Immature natural killer cell (primary cell): ENCODE data around the gene ARHGAP45. TPM values are rescaled to one million over a fixed set of nuclear protein-coding genes. Genes with fewer than 3 reads are reported as not detected.
"Not testable (repeated sequence)": the region's sequence is repeated elsewhere in the genome, so short reads cannot be mapped to it uniquely, and the experiment has no call there.

Source experiments
- DNase-seq, 3 donors: peaks; one replicate each; pipeline ENCODE4 v3.0.0; 2022; ENCODE audit warnings: mixed read lengths in 1 of 3
- H3K27ac Mint-ChIP-seq, 6 donors: one replicate each; pipeline ENCODE4 v1.8.0; 2020; ENCODE audit warnings: mixed read lengths in 6 of 6, mild to moderate bottlenecking in 5 of 6, inconsistent platforms in 4 of 6, moderate library complexity in 3 of 6
- H3K27me3 Mint-ChIP-seq, 3 donors: one replicate each; pipeline ENCODE4 v1.8.0; 2020 to 2021; ENCODE audit warnings: low read depth in 3 of 3, mild to moderate bottlenecking in 3 of 3, mixed read lengths in 3 of 3, moderate library complexity in 3 of 3, inconsistent platforms in 1 of 3
- H3K36me3 Mint-ChIP-seq, 3 donors: one replicate each; pipeline ENCODE4 v1.8.0; 2020; ENCODE audit warnings: mixed read lengths in 3 of 3, inconsistent platforms in 2 of 3, mild to moderate bottlenecking in 2 of 3
- H3K4me1 Mint-ChIP-seq, 2 donors: one replicate each; pipeline ENCODE4 v1.8.0; 2020; ENCODE audit warnings: inconsistent platforms in 2 of 2, mild to moderate bottlenecking in 2 of 2, mixed read lengths in 2 of 2, moderate library complexity in 1 of 2
- H3K4me3 Mint-ChIP-seq, 5 donors: one replicate each; pipeline ENCODE4 v1.8.0; 2020; ENCODE audit warnings: mild to moderate bottlenecking in 5 of 5, mixed read lengths in 5 of 5, inconsistent platforms in 3 of 5, moderate library complexity in 3 of 5
- H3K9me3 Mint-ChIP-seq, 6 donors: one replicate each; pipeline ENCODE4 v1.8.0; 2020; ENCODE audit warnings: mild to moderate bottlenecking in 6 of 6, mixed read lengths in 6 of 6, inconsistent platforms in 4 of 6, moderate library complexity in 3 of 6
- polyA plus RNA-seq, 3 donors: library from polyadenylated mRNA; unstranded; fragments of 300-500 nt; fragmentation: Illumina TruSeq; gene quantifications; one replicate each; pipeline ENCODE4 v1.2.3, GENCODE V29; 2021

ARHGAP45 gene
- polyA plus RNA-seq, 3 donors from 2014 or later: 164 to 417 (median 169) TPM

GRCh38 chr19:1123885-1124677 lies 57.1 kb downstream of the ARHGAP45 start:
- Mint-ChIP-seq H3K4me1 (peaks cover 0 to 1% of the 10 kb centered on the region in 2 donors), H3K27me3 (peaks cover 0 to 3% (median 0%) of the 10 kb centered on the region in 3 donors), H3K4me3 (no peak overlapping the region), H3K36me3 (peaks cover 0 to 5% (median 4%) of the 10 kb centered on the region in 3 donors), H3K9me3 (no peaks in the 10 kb centered on the region), H3K27ac (no peak overlapping the region)
- DNase-seq: no peak

GRCh38 chr19:1125601-1126467 lies 58.9 kb downstream of the ARHGAP45 start:
- H3K27ac Mint-ChIP-seq: no peak overlapping the region
- peaks cover 11 to 15% of the 10 kb centered on the region in 2 donors for H3K4me1 Mint-ChIP-seq
- H3K36me3 Mint-ChIP-seq: peaks cover 0 to 5% (median 4%) of the 10 kb centered on the region in 3 donors
- no peak overlapping the region for H3K4me3 Mint-ChIP-seq
- peaks cover 0 to 10% (median 0%) of the 10 kb centered on the region in 3 donors for H3K27me3 Mint-ChIP-seq
- H3K9me3 Mint-ChIP-seq: no peaks in the 10 kb centered on the region
- DNase-seq: no peak

GRCh38 chr19:1126984-1127760 lies 60.2 kb downstream of the ARHGAP45 start:
- Mint-ChIP-seq H3K9me3 (no peaks in the 10 kb centered on the region), H3K27me3 (peaks cover 0 to 11% (median under 1%) of the 10 kb centered on the region in 3 donors), H3K4me3 (no peak overlapping the region), H3K4me1 (peaks cover 12 to 23% of the 10 kb centered on the region in 2 donors), H3K27ac (no peak overlapping the region), H3K36me3 (peaks cover 0 to 4% (median 0%) of the 10 kb centered on the region in 3 donors)
- no peak for DNase-seq

DNA sequence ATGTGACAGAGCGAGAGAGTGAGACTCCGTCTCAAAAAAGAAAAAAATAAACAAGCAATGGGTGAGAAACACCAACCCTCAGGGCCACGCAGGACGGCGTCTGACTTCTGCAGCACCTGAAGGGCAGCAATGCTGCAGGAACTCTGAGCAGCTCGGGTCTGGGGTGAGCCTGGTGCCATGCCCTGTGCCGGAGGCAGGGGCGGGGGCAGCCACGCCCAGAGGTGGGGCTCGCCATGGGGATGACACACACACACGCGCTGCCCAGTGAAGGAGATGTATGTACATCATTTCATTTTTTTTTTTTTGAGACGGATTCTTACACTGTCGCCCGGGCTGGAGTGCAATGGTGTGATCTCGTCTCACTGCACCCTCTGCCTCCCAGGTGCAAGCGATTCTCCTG lies 61.1 kb downstream of the ARHGAP45 start:
- H3K27me3 Mint-ChIP-seq: peaks cover 6 to 19% (median 8%) of the 10 kb centered on the region in 3 donors
- H3K4me1 Mint-ChIP-seq: peaks cover 12 to 27% of the 10 kb centered on the region in 2 donors
- H3K9me3 Mint-ChIP-seq: no peaks in the 10 kb centered on the region
- H3K36me3 Mint-ChIP-seq: peaks cover 0 to 4% (median 0%) of the 10 kb centered on the region in 3 donors
- H3K4me3 Mint-ChIP-seq: no peak overlapping the region
- no peak overlapping the region for H3K27ac Mint-ChIP-seq
- DNase-seq: no peak

DNA sequence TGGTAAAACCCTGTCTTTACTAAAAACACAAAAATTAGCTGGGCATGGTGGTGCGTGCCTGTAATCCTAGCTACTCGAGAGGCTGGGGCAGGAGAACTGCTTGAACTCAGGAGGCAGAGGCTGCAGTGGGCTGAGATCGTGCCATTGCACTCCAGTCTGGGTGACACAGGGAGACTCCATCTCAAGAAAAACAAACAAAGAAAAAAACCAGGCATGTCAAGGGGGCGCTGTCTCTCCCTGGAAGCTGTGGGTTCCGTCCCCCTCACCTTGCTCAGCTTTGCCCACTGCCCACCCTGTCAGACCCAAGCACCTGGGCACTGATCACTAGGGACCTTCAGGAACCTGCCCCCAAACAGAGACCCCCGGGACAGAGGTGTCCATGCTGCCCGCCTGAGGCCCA lies 62.1 kb downstream of the ARHGAP45 start:
- not testable (repeated sequence) for H3K4me3 Mint-ChIP-seq, H3K9me3 Mint-ChIP-seq, H3K36me3 Mint-ChIP-seq, DNase-seq
- peaks cover 12 to 23% (median 13%) of the 10 kb centered on the region in 3 donors for H3K27me3 Mint-ChIP-seq
- H3K27ac Mint-ChIP-seq: peak overlapping the region in 1 of 6 donors; percentile 10
- peaks cover 20 to 34% of the 10 kb centered on the region in 2 donors for H3K4me1 Mint-ChIP-seq

DNA sequence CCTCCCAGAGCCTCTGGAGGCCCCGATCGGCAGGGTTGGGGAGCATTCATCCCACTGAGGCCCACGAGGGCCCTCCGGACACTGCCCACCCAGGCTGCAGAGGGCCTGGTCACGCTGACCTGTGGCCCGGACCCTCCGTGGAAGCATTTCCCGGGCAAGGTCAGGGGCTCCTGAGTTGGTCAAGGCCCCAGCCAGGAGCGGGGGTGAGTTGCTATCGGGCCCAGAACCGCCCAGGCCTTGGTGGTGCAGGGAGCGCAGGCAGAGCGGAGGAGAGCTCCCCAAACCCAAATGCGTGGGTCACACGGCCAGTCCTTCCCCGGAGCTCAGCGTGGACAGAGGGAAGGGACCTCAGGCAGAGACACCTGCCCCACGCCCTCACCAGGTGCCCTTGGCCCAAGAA lies 62.6 kb downstream of the ARHGAP45 start:
- H3K4me3 Mint-ChIP-seq: peak overlapping the region in 2 of 5 donors; percentile 18 to 82
- peaks cover 12 to 21% (median 13%) of the 10 kb centered on the region in 3 donors for H3K27me3 Mint-ChIP-seq
- DNase-seq: no peak
- peaks cover 0 to 4% (median 0%) of the 10 kb centered on the region in 3 donors for H3K36me3 Mint-ChIP-seq
- peak overlapping the region in 3 of 6 donors; percentile 49 to 90 (median 79) for H3K27ac Mint-ChIP-seq
- peaks cover 24 to 38% of the 10 kb centered on the region in 2 donors for H3K4me1 Mint-ChIP-seq
- peaks cover 0 to 1% (median 0%) of the 10 kb centered on the region in 6 donors for H3K9me3 Mint-ChIP-seq

DNA sequence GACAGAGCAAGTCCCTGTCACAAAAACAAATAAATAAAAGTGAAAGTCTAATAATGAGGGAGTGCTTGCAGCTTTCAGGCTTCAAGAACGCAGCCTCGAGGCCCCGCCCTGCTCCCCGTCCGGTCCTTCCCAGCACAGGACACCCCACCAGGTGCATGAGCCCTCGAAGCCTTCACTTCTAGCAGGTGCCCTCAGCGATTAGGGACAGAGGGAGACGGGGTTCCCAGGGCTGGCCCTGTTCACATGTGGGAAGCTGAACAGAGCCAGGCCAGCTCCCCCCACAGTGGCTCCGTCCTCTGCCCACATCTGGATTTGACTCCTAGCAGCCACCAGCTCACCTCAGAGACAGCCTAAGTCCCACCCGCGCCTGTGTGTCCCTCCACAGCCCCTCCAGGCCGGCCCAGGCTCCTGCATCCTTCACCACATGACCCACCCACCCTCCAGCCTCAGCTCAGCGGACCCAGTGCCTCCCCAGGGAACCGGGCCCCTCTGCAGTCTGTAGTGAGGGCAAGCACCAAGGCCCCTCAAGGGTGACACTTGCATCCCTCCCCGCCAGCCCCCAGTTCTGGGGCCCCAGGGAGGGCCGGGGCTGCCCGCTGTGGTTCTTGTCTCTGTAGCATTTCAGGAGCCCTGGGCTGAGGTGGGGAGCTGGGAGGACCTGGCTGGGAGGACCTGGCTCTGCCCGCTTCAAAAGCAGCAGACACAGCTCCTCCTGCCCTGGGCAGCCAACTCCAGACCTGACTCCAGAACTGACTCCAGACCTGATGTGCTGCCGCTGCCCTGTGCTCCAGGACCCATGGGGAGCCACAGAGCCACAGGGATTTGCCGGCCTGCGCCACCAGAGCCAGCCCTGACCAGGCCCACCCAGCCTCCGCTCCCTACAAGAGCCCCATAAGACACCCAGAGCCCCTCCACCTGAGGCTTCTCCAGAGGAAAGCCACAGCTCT lies 64.1 kb downstream of the ARHGAP45 start:
- H3K4me1 Mint-ChIP-seq: peaks cover 34 to 44% of the 10 kb centered on the region in 2 donors
- peak in 1 of 3 donors; percentile 27 for DNase-seq
- H3K4me3 Mint-ChIP-seq: peak overlapping the region; percentile 77 to 85 (median 82)
- H3K36me3 Mint-ChIP-seq: no peaks in the 10 kb centered on the region
- peaks cover 0 to 1% (median 0%) of the 10 kb centered on the region in 6 donors for H3K9me3 Mint-ChIP-seq
- peak overlapping the region; percentile 81 to 95 (median 91) for H3K27ac Mint-ChIP-seq
- H3K27me3 Mint-ChIP-seq: peaks cover 12 to 21% (median 13%) of the 10 kb centered on the region in 3 donors

GRCh38 chr19:1131718-1132551 lies 65.0 kb downstream of the ARHGAP45 start:
- H3K4me1 Mint-ChIP-seq: peaks cover 41 to 48% of the 10 kb centered on the region in 2 donors
- peak; percentile 88 to 91 (median 90) for DNase-seq
- H3K27me3 Mint-ChIP-seq: peaks cover 12 to 21% (median 13%) of the 10 kb centered on the region in 3 donors
- H3K36me3 Mint-ChIP-seq: no peaks in the 10 kb centered on the region
- peak overlapping the region; percentile 77 to 85 (median 82) for H3K4me3 Mint-ChIP-seq
- peak overlapping the region; percentile 81 to 95 (median 93) for H3K27ac Mint-ChIP-seq
- peaks cover 0 to 1% (median 0%) of the 10 kb centered on the region in 6 donors for H3K9me3 Mint-ChIP-seq

DNA sequence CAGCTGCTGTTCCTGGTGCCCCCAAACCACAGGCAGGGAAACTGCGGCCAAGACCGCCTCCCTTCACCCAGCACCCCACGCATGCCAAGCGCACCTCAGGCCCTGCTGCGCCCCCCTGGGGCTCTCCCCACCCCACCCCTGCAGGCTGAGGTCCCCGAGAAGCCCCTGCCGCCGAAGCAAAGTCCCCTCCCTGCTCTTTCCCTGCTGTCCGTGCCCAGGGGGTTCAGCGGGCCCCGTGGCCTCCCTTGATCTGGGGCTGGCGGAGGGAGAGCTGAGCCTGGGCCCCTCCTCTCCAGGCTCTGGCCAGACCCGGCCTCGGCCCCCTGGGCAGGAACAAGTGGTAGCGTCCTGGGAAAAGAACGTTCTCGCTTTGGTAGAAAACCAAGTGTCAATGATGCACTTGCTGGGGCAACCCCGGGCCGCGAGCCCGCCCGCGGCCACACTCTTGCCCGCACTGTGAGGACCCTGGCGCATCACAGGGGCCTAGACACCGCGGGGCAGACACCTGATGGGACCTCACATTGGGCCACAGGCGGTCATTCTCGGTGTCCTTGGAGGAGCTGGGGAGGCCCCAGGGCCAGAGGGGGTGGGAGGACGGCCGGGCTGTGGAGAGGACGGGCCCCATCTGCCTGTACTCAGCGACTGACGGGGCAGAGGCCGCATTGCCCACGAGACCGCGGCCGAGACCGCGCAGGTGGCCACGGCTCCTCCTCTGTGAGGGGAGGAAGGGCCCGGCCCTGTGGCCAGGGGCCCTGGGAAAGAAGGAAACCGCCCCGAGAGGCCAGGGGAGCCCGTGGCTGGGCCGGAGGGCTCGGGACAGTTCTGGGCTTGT lies 65.8 kb downstream of the ARHGAP45 start:
- Mint-ChIP-seq H3K9me3 (peaks cover 0 to 1% (median 0%) of the 10 kb centered on the region in 6 donors), H3K4me1 (peaks cover 41 to 48% of the 10 kb centered on the region in 2 donors), H3K4me3 (peak overlapping the region; percentile 77 to 85 (median 82)), H3K27me3 (peaks cover 12 to 21% (median 13%) of the 10 kb centered on the region in 3 donors), H3K36me3 (no peaks in the 10 kb centered on the region), H3K27ac (peak overlapping the region; percentile 86 to 95 (median 94))
- DNase-seq: peak; percentile 86 to 90 (median 88)

- DNase-seq: peak; percentile 83 to 93 (median 85)
- H3K4me1 Mint-ChIP-seq: peaks cover 41 to 48% of the 10 kb centered on the region in 2 donors
- H3K4me3 Mint-ChIP-seq: peak overlapping the region; percentile 71 to 85 (median 82)
- H3K27ac Mint-ChIP-seq: peak overlapping the region; percentile 86 to 95 (median 92)
- H3K27me3 Mint-ChIP-seq: peaks cover 12 to 21% (median 13%) of the 10 kb centered on the region in 3 donors
- no peaks in the 10 kb centered on the region for H3K36me3 Mint-ChIP-seq
- peaks cover 0 to 1% (median 0%) of the 10 kb centered on the region in 6 donors for H3K9me3 Mint-ChIP-seq
Observed at GRCh38 chr19:1133471-1133929, 66.5 kb downstream of the ARHGAP45 start.

- Mint-ChIP-seq H3K27ac (peak overlapping the region; percentile 68 to 94 (median 89)), H3K4me1 (peaks cover 41 to 51% of the 10 kb centered on the region in 2 donors), H3K36me3 (no peaks in the 10 kb centered on the region), H3K4me3 (peak overlapping the region in 1 of 5 donors; percentile 35), H3K9me3 (peaks cover 0 to 1% (median 0%) of the 10 kb centered on the region in 6 donors), H3K27me3 (peaks cover 12 to 21% (median 13%) of the 10 kb centered on the region in 3 donors)
- no peak for DNase-seq
Observed at GRCh38 chr19:1134431-1134830, 67.5 kb downstream of the ARHGAP45 start.
